ENCODE results near the gene CHMP5.

CHMP5 gene

DNA sequence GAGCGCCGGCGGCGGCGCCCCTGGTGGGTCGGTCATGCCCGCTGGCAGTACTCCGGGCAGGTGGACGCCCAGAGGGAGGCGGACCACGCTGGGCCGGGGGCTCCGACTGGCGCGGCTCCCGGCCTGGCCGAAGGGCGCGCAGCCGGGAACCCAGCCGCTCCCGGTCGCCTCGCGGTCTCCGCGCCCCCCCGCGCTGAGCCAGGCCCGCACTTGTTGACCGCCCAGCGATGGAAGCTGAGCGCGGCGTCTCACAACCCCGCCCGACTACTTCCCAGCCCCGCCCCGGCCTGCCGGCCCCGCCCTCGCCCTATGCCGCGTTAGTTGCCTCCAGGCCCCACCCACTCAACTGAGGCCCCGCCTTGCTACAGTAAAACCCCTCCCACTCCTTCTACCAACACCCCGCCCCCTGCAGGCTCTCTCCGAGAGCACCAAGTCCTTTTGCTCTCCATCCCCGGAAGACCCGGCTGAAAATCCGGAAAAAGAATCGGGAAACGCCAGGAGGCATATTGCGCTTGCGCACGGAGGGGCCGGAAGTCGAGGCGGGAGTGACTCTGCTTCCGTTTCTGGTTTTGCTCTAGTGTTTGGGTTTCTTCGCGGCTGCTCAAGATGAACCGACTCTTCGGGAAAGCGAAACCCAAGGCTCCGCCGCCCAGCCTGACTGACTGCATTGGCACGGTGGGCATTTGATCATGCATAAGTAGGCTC, at the start of gene CHMP5, which contains the start of gene BAG1:
Gene CHMP5 (plus strand): TSS at position 577 of the 705 bp plus-strand sequence. CDS start 30 bp downstream, at position 607.
Gene BAG1 (minus strand): TSS at position 236 of the 705 bp plus-strand sequence.
- peak; percentile 100 for DNase-seq

DNA sequence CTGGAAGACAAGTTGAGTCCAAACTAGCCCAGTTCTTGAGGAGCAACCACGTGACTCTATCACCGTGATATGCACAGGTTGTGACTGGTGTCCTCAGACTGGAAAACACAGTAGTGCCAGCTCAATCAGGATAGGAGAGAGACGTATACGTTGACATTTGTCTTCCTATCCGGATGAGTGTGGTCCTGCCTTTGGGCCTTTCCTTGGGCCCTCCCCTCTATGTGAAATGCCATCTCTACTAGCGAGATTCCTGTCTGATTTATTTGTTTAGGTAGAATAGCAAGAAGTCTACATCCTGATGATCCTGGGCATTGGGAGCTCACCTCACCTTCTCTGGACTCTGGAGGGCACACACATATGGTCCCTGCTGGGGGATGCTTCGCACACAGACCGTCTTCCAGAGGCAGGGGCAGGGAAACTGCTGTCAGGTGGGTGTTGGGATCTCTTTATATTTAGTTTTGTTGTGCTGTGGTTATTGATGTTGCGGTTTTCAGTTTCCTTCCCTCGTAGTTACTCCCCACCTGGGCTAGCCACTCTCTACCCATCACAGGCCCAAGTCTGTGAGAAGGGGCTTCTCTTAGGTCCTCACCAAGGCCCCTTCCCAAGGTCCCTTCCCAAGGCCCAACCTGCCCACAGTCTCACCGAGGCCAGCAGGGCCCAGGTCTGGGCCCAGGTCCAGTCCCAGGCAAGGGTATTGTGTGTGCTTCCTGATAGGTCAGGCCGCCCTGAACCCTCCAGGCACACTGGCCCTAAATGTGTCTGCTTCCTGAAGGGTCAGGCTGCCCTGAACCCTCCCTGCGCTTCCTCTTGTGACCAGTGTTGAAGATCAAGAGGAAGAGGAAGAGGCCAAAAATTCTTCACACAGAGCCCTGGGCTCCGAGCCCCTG, 43.9 kb upstream of the CHMP5 start:
- no peak for DNase-seq

DNA sequence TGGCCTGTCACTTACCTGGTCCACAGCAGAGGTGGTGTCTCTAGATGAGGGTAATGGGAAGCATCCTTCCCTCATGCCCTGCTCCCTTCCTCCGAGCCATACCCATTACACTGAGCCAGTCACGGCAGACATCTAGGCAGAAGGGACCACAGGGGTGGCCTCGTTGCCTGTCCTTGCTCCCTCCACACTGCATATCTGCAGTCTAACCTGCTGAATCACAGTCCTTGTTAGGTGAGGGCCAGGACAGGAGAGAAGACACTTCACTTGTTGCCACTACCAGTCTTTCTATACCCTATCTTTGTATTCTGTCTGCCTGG, 43.3 kb upstream of the CHMP5 start:
- no peak for DNase-seq

GRCh38 chr9:33222031-33222430, 42.8 kb upstream of the CHMP5 start:
- DNase-seq, result peak; percentile 52

DNA sequence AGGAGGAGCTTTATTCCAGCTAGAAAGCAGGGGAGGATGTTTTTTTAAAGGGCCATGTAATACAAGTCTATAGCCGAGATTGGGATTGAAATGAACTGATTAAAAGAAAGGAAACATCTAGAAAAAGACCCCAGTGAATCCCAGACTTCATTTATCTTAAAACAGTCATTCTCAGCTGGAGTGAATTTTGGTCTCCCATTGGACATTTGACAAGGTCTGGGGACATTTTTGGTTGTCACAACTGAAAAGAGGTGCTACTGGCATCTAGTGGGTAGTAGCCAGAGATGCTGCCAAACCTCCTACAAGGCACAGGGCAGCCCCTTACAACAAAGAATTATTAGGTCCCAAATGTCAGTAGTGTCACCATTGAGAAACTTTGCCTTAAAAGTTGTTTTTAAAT, 41.2 kb upstream of the CHMP5 start:
- DNase-seq, result peak; percentile 12

- DNase-seq, result peak; percentile 79
Measured at GRCh38 chr9:33225319-33226147, 39.3 kb upstream of the CHMP5 start.

GRCh38 chr9:33227008-33227398, 37.8 kb upstream of the CHMP5 start:
- no peak for DNase-seq

- no peak for DNase-seq
Measured at GRCh38 chr9:33227741-33228140, 37.1 kb upstream of the CHMP5 start.

- DNase-seq, result no peak
Measured at GRCh38 chr9:33228606-33229005, 36.2 kb upstream of the CHMP5 start.

GRCh38 chr9:33229359-33230114, 35.3 kb upstream of the CHMP5 start:
- peak; percentile 96 for DNase-seq

DNA sequence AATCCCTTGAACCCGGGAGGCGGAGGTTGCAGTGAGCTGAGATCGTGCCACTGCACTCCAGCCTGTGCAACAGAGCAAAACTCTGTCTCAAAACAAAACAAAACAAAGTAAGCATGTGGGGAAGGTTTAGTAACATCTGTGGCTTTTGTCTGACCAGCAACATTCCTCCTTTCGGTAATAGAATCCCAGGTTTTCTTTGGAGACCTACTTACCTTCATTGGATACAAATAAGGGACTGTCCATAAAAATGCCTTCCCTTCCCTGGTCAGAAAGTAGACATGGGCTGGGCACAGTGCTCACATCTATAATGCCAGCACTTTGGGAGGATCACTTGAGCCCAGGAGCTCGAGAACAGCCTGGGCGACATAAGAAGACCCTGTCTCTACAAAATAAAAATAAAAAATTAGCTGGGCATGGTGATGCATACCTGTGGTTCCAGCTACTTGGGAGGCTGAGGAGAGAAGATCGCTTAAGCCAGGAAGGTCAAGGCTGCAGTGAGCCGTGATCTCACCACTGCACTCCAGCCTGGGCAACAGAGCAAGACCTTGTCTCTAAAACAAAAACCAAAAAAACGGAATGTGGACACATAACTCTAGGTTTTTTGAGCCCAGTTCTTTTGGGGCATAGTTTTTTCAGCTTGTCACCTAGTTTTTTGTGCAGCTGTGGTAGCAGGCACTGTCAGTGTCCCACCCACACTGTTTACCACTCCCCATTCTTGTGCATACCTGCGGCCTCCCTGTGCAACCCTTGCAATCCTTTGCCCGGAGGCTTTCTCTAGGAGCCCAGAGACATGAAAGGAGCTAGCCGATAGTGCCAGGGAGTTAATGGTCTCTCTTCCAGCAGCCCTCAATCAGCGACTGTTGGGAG, 33.9 kb upstream of the CHMP5 start:
- DNase-seq, result no peak

GRCh38 chr9:33231623-33231942, 33.3 kb upstream of the CHMP5 start:
- DNase-seq, result no peak

- DNase-seq, result no peak
Measured at GRCh38 chr9:33232815-33233214, 32.0 kb upstream of the CHMP5 start.

GRCh38 chr9:33233626-33234342, 31.1 kb upstream of the CHMP5 start:
- DNase-seq, result peak; percentile 95

GRCh38 chr9:33234511-33235467, 30.1 kb upstream of the CHMP5 start:
- DNase-seq, result no peak

DNA sequence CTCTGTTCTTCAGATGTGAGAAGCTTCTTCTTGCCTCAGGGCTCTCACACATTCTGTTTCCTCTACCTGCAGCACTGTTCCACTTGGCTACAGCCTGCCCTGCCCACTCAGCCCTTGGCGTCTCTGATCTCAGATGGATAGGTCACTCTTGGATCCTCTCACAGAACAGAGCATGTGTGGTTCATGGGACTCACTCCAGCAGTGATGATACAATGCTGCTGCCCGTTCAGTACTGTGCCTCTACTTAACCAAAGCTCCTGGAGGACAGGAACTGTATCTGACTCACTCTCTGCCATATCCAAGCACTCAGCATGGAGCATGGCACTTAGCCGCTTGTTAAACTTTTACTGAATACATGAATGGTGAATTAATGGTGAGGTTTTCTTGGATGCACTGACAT, 28.3 kb upstream of the CHMP5 start:
- DNase-seq, result no peak

- no peak for DNase-seq
Measured at GRCh38 chr9:33239921-33240320, 24.9 kb upstream of the CHMP5 start, which contains the start of gene SPINK4. Gene SPINK4 (plus strand): TSS chr9:33240167. CDS start chr9:33240209, 42 bp downstream.

GRCh38 chr9:33241298-33241697, 23.6 kb upstream of the CHMP5 start:
- DNase-seq, result no peak

DNA sequence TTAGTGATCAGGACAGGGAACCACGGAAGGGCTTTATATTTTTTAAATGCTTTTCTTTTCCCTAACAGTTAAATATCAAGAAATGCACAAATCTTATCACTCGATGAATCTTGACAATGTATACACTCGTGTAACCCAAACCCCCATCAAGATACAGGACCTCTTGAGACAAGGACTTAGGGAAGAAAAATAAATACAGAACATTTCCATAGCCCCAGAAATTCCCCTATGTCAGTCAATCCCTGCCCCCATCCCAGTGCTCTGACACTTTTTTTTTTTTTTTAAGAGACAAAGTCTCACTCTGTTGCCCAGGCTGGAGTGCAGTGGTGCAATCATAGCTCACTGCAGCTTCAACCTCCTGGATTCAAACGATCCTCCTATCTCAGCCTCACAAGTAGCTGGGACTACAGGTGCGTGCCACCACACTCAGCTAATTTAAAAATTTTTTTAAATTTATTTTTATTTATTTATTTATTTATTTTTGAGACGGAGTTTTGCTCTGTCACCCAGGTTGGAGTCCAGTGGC, 22.2 kb upstream of the CHMP5 start:
- DNase-seq, result no peak

Data from NCI-H69 (cell line).